Measurements from ENCODE around the gene HOPX.
A peak's percentile ranks its signal among the peaks of the same experiment; 100 is the strongest.
"Not testable (repeated sequence)": the region's sequence is repeated elsewhere in the genome, so short reads cannot be mapped to it uniquely, and the experiment has no call there.

HOPX gene

GRCh38 chr4:56688094-56688647 is 7.1 kb upstream of the HOPX start:
- no peak for DNase-seq (ENCODE audit: low spot score)

- DNase-seq (ENCODE audit: low spot score) = no peak
Measured at GRCh38 chr4:56686537-56687231, 5.6 kb upstream of the HOPX start.

- DNase-seq (ENCODE audit: low spot score) = no peak
Measured at GRCh38 chr4:56684320-56685050, 3.4 kb upstream of the HOPX start.

GRCh38 chr4:56683455-56683854 is 2.4 kb upstream of the HOPX start:
- no peak for DNase-seq (ENCODE audit: low spot score)

- no peak for DNase-seq (ENCODE audit: low spot score)
Measured at GRCh38 chr4:56681853-56682525, 893 bp upstream of the HOPX start.

- DNase-seq (ENCODE audit: low spot score) = no peak
Measured at GRCh38 chr4:56680266-56680665, 830 bp downstream of the HOPX start.

- no peak for DNase-seq (ENCODE audit: low spot score)
Measured at GRCh38 chr4:56677711-56678110, 3.4 kb downstream of the HOPX start.

GRCh38 chr4:56674984-56675383 is 6.1 kb downstream of the HOPX start:
- DNase-seq (ENCODE audit: low spot score) = no peak

- DNase-seq (ENCODE audit: low spot score) = no peak
Measured at GRCh38 chr4:56671860-56672259, 9.2 kb downstream of the HOPX start.

GRCh38 chr4:56671373-56671772 is 9.7 kb downstream of the HOPX start:
- DNase-seq (ENCODE audit: low spot score) = no peak

GRCh38 chr4:56668267-56668666 is 12.8 kb downstream of the HOPX start:
- DNase-seq (ENCODE audit: low spot score) = no peak

- DNase-seq (ENCODE audit: low spot score) = not testable (repeated sequence)
Measured at GRCh38 chr4:56667396-56667795, 13.7 kb downstream of the HOPX start.

- DNase-seq (ENCODE audit: low spot score) = no peak
Measured at GRCh38 chr4:56666279-56666678, 14.8 kb downstream of the HOPX start.

- DNase-seq (ENCODE audit: low spot score) = no peak
Measured at GRCh38 chr4:56665781-56666180, 15.3 kb downstream of the HOPX start.

- no peak for DNase-seq (ENCODE audit: low spot score)
Measured at GRCh38 chr4:56662782-56663468, 18.2 kb downstream of the HOPX start.

GRCh38 chr4:56659946-56660345 is 21.1 kb downstream of the HOPX start:
- no peak for DNase-seq (ENCODE audit: low spot score)

- no peak for DNase-seq (ENCODE audit: low spot score)
Measured at GRCh38 chr4:56658528-56658927, 22.6 kb downstream of the HOPX start.

GRCh38 chr4:56657818-56658217 is 23.3 kb downstream of the HOPX start:
- no peak for DNase-seq (ENCODE audit: low spot score)

GRCh38 chr4:56657128-56657527 is 24.0 kb downstream of the HOPX start:
- DNase-seq (ENCODE audit: low spot score) = no peak

GRCh38 chr4:56656346-56656643 is 24.8 kb downstream of the HOPX start:
- peak; percentile 40 for DNase-seq (ENCODE audit: low spot score)

GRCh38 chr4:56655627-56656345 is 25.3 kb downstream of the HOPX start:
- DNase-seq (ENCODE audit: low spot score) = peak; percentile 57

GRCh38 chr4:56655209-56655626 is 25.9 kb downstream of the HOPX start:
- no peak for DNase-seq (ENCODE audit: low spot score)
